GM12873 (cell line): ENCODE data around the gene DISC1.

ENCODE experiments used
- CTCF ChIP-seq: IDR thresholded peaks from 2 replicates; pipeline ENCODE4 v1.5.1; 2012; ENCODE audit warnings: low read depth, mild to moderate bottlenecking, moderate library complexity, low read length, control low read depth; ENCODE audit not compliant: insufficient read depth; ENCODE audit errors: missing control alignments

DISC1 gene

DNA sequence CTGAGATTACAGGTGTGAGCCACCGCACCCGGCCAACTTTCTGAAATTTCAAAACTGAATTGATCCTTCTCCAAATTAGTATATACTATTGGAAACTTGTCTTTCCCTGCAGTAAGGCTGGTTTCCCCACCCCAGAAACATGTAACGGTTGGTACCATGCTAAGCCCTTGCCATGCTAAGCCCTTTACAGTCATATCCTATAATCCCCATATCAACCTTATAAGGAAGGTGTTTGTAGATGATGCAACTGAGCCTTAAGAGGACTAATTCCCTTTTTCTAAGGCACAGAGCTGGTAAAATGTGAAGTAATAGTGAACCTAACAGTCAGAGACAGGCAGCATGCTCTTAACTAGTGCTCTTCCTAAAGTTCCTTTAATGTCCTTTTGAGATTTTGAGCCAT, 413.7 kb downstream of the DISC1 start:
- no peak for TF ChIP-seq CTCF

DNA sequence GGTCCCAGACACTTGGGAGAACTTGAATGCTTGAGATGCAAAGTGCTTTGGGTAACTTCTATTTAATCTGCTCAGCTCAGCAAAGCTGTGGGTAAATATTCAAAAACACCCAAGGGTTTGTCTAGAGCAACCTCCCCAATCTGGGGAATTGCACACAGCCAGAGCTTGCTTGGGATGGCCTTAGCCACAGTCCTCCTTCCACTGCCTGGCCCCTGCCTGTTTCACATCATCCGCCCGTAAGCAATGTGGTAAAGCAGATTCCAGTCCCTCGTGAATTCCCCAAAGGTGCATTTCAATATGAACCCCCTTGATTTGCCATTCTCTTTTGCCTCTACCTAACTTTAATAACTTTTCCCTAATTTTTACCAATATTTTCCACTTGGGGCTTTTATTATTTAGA, 418.1 kb downstream of the DISC1 start:
- no peak for TF ChIP-seq CTCF

GRCh38 chr1:232045139-232045994, 418.8 kb downstream of the DISC1 start:
- TF ChIP-seq CTCF = no peak

DNA sequence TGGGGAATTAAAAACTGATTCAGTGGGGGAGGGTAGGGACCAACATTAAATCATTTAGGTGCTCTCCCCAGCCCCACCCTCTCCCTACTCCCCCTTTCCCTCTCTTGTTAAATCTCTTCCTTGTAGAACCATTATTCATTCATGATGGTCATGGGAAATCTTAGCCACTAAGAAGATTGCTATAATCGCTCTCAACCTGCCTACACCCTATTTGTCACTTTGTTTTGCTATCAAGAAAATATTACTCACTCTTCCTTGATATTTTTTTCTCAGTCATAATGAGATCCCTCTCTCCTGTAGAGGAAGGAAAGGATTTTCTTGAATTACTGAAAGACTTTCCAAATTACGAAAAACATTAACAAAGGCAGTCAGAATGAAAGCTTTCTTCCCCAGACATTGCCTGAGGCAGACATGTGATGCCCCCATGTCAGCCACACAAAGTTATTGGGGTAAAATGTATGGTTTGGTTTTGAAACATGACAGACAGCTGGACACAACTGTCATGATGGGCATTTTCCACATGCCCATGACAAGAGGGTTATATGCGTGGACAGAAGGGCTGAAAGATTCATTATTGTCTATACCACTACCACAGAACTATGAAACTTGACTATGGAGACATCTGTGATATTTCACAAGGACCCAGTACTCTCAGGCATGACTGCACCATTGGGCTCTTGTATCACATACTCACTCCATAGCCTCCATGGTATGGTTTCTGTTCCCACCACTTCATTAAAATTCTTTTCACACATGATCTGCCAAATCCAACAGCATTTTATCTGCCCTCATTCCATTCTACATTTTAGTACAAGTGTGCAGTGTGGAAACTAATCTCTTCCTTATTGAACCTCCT, 420.1 kb downstream of the DISC1 start:
- no peak for TF ChIP-seq CTCF

- peak; percentile 5 for TF ChIP-seq CTCF
Observed at GRCh38 chr1:232047473-232047872, 420.9 kb downstream of the DISC1 start.

DNA sequence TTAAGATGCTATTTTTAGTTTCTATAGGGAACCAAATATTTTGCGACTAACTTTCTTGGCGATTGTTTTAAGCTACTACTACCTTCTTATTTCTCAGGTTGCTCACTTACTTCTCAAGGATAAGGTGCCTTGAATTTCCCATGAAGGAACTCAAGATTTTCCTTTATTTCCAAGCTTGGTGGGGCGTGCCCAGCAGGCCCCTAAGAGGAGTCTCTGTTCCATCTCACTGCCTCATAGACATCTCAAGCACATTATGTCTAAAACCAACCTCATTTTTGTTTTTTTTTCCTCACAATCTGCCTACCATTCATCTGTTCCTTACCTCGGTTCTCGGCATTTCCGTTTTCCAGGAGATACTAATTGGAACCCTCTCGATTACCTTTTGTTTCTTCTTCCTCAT, 421.9 kb downstream of the DISC1 start:
- TF ChIP-seq CTCF = no peak

GRCh38 chr1:232049335-232049734, 422.7 kb downstream of the DISC1 start:
- TF ChIP-seq CTCF = no peak
